ENCODE measurements around the gene CEP170.
"Not testable (repeated sequence)": the region's sequence is repeated elsewhere in the genome, so short reads cannot be mapped to it uniquely, and the experiment has no call there.

Gene CEP170

DNA sequence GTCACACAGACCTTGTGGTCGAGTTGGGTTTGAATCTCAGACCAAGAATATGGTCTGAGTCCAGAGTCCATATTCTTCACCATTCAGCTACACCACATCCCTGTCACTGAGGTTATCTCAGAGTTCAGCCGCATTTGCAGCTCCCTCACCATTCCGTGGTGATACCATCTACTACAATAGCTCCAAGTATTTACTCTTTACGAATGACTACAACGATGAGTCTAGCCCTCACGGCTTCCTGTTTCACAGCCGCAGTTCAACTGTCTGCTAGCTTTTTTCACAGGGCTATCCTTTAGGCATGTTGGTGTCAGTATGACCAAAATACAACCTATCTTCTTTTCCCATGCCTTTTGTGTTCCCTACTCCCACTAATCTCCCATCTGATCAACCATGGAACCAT, 104.2 kb downstream of the CEP170 start:
- DNase-seq, result not testable (repeated sequence)

- DNase-seq, result not testable (repeated sequence)
Measured at GRCh38 chr1:243149120-243149519, 106.0 kb downstream of the CEP170 start.

- DNase-seq, result not testable (repeated sequence)
Measured at GRCh38 chr1:243147351-243147750, 107.7 kb downstream of the CEP170 start.

DNA sequence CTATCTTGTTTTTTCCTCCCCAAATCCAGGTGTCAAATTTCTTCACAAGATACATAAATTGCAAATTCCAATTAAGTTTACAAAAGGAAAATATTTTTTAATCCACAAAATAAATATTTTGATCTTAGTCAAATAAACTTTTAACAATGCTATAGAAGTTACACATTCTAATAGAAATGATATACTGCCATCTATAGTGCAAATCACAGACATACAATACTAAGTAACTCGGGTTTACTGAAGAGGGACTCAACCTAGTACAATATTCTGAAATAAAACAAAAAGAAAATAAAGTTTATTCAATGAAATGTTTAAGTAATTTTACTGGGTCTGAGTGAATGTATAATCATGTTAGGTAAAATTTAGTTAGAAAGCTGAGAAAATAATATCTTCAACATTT, 114.6 kb downstream of the CEP170 start:
- not testable (repeated sequence) for DNase-seq

DNA sequence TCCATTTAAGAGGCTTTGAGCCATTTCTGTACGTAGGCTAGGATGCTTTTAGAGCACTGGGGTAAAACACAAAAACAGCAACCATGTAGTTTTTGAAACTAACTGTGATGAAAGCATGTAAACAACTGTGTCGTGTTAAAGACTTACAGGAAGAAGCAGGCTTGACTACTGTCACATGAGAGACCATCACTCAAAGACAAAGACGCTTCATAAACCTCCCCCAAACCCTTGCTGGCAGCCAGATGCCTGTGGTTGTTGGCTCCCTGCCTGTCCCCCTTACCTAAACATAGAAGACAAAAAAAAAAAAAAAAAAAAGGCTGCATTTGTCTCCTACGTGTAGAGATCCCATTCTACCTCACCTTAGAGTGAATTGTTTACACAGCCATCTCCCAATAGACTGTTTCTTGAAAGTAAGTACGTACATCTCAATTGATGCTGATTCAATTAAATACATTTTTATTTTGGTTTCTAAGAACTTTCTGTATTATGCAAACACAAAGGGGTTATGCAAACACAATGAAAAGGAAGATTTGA, 132.1 kb downstream of the CEP170 start:
- not testable (repeated sequence) for DNase-seq

DNA sequence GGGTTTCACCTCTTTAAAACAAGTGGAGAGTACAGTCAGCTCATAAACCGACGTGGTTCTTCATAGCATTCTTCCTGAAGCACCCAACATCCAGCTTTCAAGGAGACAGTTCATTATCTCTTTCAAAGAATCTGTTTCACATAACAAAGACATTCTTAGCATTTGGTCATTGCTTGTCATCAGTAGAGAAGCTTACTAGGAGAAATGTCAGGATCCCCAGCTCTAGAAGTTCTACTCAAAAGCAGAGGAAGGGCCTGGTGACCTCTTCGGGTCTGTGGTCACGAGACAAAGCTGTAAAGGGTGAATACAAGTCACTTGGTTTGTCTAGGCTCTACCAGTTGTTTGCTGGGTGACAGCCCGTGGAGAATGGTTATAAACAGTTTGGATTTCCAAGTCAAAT, 133.1 kb downstream of the CEP170 start:
- not testable (repeated sequence) for DNase-seq

DNA sequence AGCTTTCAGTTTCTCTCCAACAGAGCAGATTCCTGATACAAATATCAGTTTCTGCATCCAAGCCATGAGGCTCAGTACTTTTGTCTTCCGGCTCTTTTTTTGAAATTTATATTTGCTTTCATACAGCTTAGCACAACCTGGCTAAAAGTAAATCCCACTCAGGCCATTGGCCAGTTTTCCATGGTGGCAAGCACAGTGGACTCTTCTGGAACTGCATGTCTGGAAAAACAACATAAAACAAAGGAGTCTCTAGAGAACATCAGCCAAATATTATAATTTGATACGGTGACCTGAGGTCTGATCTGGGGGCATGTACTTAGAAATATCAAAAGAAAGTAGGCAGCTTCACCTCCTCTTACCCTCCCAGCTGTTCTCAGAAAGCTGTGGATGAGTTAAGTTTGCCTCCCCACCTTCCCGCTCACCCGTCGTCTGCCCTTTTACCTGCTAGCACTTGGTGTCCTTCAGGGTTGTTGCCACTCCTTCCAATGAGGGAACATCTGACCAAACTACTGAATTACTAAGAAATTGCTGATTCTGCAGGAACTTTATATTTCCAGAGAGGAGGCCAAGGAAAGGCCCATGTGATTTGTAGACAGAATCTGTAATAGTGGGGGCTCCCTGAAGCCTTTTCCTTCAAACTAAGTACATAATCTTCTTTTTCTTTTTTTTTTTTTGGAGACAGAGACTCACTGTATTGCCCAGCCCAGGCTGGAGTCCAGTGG, 136.3 kb downstream of the CEP170 start:
- DNase-seq, result not testable (repeated sequence)

DNA sequence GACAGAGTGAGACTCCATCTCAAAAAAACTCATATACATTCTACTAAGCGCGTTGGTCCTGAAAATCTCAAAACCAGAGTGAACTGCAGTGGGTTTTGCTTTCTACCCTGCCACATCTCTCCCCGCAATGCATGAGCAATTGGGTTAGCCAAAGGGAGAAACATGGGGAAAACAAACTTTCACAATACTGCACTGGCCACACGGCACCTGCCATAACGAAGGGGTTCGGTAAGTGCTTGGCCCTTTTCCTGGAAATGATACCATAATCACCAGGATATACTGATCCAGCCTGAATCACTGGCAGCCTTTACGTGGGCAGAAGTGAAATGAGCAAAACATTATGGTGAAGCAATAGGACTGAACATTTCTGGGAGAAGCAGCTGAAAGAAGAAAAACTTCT, 138.9 kb downstream of the CEP170 start:
- not testable (repeated sequence) for DNase-seq

- not testable (repeated sequence) for DNase-seq
Measured at GRCh38 chr1:243114769-243115168, 140.3 kb downstream of the CEP170 start.

GRCh38 chr1:243114059-243114713, 140.9 kb downstream of the CEP170 start:
- not testable (repeated sequence) for DNase-seq

- not testable (repeated sequence) for DNase-seq
Measured at GRCh38 chr1:243107171-243107570, 147.9 kb downstream of the CEP170 start.

GRCh38 chr1:243105652-243106332, 149.3 kb downstream of the CEP170 start:
- DNase-seq, result not testable (repeated sequence)

DNA sequence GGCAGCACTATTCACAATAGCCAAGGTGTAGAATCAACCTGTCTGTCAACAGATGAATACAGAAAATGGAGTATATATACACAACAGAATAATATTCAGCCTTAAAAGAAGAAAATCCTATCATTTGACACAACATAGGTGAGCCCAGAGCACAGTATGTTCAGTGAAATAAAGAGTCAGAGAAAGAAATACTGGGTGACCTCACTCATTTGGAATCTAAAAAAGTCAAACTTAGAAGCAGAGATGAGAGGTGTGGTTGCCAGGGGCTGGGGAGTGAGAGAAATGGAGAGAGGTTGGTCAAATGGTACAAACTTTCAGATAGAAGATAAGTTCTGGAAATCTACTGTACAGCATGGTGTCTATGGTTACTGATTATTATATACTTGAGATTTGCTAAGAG, 150.0 kb downstream of the CEP170 start:
- DNase-seq, result not testable (repeated sequence)

DNA sequence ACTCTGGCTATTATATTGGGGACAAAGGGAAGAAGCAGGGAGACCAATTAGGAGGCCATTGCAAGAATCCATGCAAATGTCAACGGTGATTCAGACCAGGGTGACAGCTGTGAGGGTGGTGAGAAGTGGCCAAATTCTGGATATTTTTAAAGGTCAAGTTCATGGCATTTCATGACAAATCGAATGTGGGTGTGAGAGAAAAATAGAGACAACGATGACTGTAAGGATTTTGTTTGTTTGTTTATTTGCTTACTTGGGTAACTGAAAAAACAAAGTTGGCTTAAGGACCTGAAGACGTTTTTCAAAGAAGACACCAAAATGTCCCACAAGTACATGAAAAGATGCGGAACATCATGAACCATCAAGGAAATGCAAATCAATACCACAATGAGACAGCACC, 150.6 kb downstream of the CEP170 start:
- not testable (repeated sequence) for DNase-seq

- DNase-seq, result peak; percentile 61
Measured at GRCh38 chr1:243101551-243102050, 153.5 kb downstream of the CEP170 start.

DNA sequence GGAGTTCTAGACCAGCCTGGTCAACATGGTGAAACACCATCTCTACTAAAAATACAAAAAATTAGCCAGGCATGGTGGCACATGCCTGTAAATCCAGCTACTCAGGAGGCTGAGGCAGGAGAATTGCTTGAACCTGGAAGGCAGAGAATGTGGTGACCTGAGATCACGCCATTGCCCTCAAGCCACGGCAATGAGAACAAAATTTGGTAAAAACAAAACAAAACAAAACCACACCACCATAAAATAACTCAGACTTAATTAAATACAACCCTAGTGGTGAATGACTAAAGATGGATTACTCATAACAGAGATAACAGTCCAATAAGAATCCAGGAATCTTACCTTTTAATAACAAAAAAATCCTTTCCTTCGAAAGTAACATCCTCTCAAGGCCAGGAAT, 167.7 kb downstream of the CEP170 start:
- not testable (repeated sequence) for DNase-seq
